ENCODE data around the gene XYLT2.

XYLT2 gene

DNA sequence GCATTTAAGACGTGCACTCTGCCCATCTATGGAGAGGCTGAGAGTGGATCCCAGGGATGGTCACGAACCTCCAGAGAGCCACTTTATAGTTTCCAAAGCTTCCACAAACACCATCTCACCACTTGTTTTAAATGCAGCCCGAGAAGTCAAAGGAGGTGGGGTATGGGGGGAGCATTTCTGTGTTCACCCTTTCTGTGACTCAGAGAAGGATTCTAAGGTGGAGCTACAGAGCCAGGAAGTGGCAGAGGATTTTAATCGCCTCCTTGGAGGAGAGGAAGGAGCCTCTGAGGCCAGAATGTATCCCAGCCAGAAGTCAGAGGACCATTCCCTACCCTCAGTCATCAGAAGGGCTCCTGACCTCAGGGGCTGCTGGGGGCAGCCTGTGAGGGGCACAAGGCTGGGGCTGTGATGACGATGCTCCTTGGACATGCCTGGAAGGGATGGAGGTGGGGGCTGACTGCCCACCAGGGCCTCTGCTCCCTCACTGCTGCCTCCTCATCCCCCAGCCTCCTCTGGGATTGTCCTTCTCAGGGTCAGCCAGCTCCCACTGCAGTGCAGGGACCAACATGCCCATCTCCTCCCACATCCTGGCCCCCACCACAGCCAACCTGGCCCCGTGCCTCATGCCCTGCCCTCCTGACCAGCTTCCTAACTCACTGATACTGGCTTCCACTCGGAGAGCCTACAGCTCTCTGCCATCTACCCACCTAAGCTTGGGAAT lies 2.8 kb downstream of the XYLT2 start:
- no peak for DNase-seq (ENCODE audit: low read depth)

DNA sequence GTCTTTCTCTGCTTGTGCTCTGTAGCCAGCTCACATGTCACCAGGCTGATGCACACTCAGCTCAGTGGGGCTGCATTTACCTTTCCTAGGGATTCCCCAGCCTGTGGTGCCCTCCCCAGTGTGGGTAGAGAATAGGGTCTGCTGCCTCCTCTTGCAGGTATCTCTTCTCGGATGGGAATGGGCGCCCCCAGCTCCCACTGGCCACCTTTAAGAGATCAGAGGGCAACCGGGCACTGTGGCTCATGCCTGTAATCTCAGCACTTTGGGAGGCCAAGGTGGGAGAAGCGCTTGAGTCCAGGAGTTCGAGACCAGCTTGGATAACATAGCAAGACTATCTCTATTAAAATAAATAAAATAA lies 3.3 kb downstream of the XYLT2 start:
- no peak for DNase-seq (ENCODE audit: low read depth)

DNA sequence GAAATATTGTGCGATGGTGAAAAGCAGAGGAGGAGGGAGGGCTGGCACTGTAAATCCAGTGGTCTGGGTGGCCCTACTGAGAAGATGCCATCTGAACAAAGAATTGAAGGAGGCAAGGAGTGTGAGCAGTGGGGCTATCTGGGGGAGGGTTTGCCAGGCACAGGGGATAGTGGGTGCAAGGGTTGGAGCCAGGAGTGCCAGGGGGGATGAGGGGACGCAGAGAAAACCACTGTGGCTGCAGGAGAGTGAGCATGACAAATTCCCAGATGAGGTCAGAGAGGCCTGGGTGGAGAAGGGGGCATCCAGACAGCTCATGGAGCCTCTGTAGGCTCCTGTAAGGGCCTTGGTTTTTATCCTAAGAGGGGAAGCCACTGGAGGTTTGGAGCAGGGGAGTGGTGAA lies 4.8 kb downstream of the XYLT2 start:
- no peak for DNase-seq (ENCODE audit: low read depth)

DNA sequence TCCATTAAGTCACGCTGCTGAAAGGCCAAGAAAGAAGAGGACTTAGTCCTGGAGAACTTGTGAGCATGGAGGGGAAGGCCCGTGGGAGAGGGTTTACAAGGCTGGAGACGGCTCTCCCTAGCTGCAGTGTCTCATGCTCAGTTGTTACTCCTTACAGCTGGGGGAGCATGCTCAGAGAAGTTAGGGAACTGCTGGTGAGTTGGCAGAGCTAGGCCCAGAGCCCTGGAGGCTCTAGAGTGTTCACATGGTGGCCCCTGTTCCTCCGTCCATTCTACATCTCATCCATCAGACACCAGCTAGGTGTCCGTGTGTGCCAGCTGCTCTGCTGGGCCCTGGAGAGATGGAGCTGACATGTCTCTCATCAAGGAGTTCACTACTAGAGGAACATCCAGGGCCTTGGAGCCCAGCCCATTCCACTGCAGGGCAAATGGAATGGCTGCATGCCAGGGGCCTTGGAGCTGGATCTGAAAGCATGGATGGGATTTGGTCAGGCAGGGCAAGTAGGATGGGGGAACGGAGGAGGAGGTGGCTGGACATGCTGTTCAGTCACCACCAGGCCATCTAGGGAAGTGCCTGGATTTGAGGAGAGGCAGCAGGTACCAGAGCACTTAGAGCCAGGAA lies 6.3 kb downstream of the XYLT2 start:
- DNase-seq (ENCODE audit: low read depth): no peak

DNA sequence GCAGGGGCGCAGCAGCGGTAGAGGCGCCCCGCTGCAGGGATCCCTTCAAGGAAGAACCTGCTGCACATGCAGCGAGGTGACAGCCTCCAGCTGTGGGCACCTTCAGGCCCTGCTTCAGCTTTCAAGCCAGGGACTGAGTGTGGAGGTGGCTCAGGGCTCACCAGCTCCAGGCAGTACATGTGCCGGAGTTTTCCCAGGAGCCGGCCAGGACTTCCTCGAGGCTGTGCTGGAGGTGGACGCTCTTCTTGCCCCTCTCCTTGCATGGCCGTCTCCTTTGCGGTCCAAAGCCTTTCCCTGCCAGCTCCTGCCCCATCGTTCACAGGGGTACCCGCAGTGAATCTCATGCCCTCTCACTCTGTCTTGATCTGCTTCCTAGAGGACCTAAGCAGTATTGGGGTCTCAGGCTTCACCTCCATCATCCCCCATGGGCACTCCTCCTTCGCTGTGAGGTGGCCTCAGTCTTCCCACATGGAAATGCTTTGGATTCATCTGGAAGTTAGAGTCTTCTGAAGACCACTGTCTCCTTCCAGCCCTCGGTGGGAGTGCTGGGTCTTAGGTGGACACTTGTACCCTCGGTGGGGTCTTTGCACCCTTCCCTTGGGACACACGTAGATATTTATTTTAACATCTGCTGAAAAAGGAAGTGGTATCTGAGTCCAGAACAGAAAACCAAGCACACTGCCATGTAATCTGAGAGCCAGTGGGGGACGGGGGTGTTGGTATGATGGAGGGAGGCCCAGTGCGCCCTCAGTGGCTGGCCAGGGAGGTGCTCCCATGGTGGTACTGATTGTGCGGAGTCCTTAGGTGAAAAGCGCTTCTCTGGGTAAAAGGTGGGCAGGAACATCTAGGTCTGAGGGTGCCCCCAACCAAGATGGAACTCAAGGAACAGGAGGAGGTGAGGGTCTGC lies 7.0 kb downstream of the XYLT2 start:
- DNase-seq (ENCODE audit: low read depth): no peak

DNA sequence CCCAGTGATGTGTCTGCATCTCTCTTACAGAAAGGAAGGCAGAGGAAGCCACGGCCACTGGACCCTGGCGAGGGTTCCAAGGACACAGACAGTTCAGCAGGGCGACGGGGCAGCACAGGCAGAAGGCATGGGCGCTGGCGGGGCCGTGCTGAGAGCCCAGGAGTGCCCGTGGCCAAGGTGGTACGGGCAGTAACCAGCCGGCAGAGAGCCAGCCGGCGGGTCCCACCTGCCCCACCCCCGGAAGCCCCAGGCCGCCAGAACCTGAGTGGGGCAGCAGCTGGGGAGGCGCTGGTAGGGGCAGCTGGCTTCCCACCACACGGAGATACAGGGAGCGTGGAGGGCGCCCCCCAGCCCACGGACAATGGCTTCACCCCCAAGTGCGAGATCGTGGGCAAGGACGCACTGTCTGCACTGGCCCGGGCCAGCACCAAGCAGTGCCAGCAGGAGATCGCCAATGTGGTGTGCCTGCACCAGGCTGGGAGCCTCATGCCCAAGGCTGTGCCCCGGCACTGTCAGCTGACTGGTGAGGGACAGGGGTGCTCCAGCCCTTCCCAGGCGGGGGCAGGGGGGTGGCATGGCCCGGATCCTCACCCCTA lies 7.8 kb downstream of the XYLT2 start:
- DNase-seq (ENCODE audit: low read depth): no peak

DNA sequence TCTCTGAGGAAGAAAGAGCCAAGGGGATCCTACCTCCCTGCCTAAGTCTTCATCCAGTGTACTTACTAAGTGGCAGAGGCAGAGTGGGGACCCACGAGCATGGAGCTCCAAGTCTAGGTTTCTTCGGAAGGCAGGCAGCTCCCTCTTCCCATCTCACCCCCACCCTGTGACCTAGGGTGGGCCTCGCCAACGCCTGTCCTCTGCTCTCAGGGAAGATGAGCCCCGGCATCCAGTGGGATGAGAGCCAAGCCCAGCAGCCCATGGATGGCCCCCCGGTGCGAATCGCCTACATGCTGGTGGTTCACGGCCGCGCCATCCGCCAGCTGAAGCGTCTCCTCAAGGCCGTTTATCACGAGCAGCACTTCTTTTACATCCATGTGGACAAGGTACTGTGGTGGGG lies 8.3 kb downstream of the XYLT2 start:
- DNase-seq (ENCODE audit: low read depth): no peak

DNA sequence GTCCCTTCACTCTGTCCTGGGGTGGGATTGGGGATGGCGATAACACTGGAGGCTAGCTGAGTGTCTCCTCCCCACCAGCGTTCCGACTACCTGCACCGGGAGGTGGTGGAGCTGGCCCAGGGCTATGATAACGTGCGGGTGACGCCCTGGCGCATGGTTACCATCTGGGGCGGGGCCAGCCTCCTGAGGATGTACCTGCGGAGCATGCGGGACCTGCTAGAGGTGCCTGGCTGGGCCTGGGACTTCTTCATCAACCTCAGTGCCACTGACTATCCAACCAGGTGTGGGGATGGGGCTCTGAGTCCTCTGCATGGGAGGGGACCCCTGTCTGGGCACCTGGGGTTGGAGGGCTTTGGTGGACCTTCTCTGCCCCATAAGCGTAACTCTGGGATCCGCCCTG lies 8.8 kb downstream of the XYLT2 start:
- no peak for DNase-seq (ENCODE audit: low read depth)

DNA sequence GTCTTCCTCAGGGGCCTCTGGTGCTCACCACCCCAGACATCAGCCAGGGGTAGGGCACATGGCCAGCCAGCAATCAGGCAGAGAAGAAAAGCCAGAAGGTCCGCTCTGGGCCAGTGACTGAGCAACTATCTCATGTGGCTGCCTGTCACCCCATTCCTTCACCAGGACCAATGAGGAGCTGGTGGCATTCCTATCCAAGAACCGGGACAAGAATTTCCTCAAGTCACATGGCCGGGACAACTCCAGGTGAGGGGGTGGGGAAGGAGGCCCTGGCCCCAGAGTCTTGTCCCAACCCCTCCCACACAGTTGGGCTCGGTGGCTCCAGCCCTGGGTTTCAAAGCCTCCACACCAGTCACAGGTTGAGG lies 9.4 kb downstream of the XYLT2 start:
- DNase-seq (ENCODE audit: low read depth): no peak

DNA sequence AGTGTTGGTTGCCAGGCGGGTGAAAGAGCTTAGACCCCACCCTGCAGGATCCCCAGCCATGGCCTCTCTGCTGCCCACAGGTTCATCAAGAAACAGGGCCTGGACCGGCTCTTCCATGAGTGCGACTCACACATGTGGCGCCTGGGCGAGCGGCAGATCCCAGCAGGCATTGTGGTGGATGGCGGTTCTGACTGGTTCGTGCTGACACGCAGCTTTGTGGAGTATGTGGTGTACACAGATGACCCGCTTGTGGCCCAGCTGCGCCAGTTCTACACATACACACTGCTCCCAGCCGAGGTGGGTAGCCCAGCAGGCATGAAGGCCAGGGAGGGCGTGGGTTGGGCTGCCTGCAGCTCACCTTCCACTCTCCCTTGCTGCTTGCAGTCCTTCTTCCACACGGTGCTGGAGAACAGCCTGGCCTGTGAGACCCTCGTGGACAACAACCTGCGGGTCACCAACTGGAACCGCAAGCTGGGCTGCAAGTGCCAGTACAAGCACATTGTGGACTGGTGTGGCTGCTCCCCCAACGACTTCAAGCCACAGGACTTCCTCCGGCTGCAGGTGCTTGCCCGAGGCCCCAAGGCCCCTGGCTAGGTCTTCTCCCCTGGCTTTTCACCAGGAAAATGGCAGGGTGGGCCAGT lies 9.9 kb downstream of the XYLT2 start:
- no peak for DNase-seq (ENCODE audit: low read depth)

DNA sequence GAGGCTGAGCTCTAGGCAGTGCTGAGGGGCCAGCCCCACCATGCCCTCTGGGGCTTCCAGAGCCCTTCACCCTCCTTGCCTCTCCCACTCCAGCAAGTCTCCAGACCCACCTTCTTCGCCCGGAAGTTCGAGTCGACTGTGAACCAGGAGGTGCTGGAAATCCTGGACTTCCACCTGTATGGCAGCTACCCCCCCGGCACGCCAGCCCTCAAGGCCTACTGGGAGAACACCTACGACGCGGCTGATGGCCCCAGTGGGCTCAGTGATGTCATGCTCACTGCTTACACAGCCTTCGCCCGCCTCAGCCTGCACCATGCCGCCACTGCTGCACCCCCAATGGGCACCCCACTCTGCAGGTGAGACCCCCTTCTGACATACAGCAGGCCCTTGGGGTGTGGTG lies 10.5 kb downstream of the XYLT2 start:
- no peak for DNase-seq (ENCODE audit: low read depth)

DNA sequence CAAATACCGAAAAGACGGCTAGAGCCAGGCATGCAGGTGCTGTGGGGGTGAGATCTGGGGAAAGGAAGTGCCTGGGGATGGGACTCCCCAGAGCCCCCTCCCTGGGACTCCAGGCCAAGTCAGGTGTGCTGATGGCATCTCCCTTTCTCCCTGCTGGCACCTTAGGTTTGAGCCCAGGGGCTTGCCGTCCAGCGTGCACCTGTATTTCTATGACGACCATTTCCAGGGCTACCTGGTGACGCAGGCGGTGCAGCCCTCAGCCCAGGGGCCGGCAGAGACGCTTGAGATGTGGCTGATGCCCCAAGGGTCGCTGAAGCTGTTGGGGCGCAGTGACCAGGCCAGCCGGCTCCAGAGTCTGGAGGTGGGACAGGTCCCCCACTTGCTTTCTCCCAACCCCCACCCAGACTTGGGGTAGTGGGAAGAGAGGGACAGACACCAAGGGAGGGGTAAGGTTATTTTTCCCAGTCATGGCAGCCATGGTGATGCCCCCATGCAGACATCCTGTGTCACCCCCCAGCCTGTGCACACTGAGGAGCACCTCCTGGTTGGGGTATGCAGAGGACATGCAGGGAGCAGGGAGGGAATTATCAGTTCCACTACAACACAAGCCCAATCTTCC lies 11.1 kb downstream of the XYLT2 start:
- DNase-seq (ENCODE audit: low read depth): no peak

DNA sequence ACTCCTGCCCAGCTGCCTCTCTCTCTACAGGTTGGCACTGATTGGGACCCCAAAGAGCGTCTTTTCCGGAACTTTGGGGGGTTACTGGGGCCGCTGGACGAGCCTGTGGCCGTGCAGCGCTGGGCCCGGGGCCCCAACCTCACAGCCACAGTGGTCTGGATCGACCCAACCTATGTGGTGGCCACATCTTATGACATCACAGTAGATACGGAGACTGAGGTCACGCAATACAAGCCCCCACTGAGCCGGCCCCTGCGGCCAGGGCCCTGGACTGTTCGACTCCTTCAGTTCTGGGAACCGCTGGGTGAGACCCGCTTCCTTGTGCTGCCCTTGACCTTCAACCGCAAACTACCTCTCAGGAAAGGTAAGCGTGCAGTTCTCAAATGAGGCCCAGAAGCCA lies 12.3 kb downstream of the XYLT2 start:
- DNase-seq (ENCODE audit: low read depth): no peak

DNA sequence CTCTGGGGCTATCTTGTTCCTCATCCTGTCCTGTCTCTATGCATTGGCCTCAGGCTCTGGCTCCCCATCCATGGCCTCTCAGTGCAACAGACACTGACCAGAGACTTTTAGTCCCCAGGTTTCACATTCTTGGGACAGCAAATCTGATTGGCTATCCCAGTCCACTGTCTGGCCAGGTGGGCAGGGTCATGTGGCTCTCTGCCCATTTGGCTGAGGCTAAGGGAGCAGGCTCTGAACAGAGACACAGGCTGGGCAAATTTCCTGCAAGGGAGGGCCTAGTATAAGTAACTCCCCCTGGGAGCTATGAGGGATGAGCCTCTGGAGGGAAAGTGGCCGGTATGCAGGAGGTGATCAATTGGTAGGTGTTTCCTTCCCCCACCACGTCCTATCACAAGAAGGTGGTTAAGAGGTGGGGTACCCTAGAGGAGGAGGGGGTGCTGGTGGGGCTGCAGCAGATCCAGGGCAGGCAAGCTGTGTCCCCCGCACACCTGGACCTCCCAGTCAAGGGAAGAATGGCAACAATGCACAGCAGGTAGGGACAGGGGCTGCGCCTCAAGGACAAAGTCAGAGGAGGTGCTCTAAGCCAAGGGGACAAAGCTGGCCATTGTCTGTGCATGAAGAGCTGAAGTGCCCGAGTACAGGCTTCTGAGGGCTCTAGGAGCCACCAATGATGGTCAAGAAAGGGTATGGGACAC lies 13.2 kb downstream of the XYLT2 start:
- DNase-seq (ENCODE audit: low read depth): no peak

DNA sequence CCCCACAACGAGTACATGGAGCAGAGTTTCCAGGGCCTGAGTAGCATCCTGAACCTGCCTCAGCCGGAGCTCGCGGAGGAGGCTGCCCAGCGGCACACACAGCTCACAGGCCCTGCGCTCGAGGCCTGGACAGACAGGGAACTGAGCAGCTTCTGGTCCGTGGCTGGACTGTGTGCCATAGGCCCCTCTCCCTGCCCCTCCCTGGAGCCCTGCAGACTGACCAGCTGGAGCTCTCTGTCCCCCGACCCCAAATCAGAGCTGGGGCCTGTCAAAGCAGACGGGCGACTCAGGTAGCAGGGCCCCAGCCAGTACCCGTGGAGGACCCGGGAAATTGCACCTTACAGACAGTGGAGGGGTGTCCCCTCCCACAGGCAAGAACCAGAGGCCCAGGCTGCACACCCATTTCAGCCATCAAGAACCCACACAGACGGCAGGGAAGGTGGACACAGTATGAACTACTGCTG lies 14.1 kb downstream of the XYLT2 start:
- DNase-seq (ENCODE audit: low read depth): no peak

DNA sequence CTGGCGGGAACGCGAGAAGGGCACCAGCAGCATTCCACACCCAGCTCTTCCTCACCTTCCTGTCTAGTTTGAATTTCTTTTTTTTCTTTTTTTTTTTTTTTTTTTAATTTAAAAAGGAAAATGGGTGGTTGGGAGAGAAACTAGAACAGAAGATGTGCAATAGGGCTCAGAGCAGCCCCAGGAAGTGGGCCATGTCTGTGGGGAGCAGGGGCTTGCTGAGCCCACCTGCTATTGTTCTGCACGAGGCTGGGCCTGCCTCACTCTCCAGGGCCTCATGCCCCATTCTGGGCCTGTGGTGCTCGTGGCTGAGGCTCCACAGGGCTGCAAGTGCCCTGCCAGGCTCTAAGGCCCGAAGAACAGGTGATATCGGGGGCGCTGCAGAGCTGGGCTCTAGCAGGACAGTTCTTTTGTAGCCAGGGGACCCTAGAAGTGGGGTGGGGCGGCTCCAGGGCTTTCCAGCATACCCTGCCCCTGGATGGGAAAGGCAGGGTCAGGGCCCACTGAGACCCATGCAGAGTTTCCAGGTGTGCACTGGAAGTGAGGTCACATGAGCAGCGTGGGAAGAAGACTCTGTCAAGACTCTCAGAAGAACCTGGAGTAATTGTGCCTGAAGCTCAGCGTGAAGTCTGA lies 14.7 kb downstream of the XYLT2 start:
- DNase-seq (ENCODE audit: low read depth): no peak

DNA sequence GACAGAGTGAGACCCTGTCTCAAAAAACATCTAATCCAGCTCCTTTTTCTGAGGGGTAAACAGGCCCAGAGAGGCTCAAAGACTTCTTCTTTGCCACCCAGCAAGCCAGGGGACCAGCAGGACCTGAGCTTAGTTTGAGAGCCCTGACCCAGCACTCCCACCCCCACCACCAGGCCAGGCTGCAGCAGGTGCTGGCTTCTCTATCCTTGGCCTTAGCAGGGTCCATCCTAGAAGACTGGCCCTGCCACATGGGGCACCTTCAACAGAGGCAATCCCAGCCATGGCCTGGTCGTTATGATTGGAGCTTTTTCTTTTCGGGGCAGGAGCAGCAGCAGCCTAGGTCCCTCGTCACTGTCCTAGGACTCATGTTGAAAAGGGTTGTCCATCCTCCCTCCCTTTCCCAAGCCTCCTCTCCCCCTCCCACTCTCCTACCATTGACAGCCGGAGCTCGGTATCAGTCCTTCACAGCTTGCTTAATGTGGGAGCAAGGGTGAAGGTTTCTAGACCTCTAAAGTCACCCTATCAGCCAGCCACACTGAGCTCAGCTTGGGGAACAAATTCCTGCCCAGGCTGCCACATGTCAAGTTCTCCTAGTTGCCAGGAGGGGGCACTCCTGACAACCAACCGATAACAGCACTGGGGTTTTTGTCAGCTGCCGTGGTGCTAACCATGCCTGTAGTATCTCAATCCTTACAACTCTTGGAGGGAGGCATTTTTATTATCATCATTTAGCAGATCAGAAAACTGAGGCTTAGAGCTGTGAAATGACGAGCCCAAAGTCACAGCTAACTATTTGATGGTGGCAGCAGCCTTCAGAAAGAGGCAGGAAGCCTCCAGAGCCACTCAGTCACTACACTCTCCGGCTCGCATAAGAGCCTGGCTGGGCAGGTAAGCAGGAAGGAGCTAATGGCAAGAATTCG lies 15.9 kb downstream of the XYLT2 start:
- peak; percentile 30 for DNase-seq (ENCODE audit: low read depth)

DNA sequence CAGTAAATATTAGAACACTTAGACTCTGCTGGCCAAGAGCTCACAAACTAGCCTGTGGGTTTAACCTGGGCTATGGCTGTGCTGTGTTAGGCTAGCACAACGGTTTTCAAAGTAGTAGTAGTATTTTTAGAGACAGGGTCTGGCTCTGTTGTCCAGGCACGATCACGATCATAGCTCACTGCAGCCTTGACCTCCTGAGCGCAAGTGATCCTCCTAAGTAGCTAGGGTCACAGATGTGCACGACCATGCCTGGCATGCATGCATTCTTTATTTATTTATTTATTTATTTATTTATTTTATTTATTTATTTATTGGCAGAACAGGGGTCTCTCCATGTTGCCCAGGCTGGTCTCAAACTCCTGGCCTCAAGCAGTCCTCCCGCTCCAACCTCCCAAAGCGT lies 16.7 kb downstream of the XYLT2 start:
- no peak for DNase-seq (ENCODE audit: low read depth)

DNA sequence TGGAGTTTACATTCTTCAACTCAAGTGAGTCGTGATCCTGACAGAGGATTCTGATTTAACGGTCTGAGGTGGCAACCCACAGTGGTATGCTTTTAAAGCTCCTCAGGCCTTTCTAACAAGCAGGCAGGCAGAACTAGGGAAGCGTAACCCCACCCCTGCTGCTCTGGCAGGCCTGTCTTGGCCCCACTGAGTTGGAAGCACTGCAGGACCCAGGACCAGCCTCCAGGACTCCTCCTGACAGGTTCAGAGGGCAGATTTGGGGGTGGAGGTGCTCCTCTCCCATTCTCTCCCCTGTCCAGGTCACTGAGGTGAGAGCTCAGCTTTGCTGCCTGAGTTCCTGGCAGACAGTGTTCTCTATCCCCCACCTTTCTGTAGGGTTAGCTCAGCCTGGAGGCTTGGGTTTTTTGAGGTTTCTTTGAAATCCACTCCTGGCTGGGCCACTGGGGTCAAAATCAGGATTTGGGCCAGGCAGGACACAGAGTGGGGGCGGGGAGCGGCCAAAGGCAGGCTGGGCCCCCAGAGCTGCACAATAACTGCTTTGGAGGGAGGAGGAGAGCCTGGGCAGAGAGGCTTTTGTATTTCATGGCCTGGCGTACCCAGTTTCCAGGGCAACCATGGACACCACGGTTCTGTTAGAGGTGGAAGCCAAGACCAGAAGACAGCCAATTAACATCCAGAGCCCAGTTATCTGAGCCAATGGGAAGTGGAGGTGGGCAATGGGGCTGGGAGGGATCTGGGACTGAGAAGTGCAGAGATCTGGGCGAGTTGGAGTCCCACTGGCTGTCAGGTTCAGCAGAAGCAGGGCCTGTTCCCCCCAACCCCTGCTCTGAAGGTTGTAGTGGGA lies 17.5 kb downstream of the XYLT2 start:
- no peak for DNase-seq (ENCODE audit: low read depth)

Measured in activated gamma-delta T cell treated with anti-CD3 and anti-CD28 coated beads, Interleukin-2, amount 50 U/mL, for 16 hours (primary cell).